Keratinocyte (primary cell): ENCODE measurements around the gene TMEM247. TPM values are rescaled to one million over a fixed set of nuclear protein-coding genes. Genes with fewer than 3 reads are reported as not detected.

Experiments used
- DNase-seq: peaks from one replicate; pipeline ENCODE4 v3.0.0-alpha.2; 2011; ENCODE audit warnings: low read depth, missing footprints, low spot score
- FAIRE-seq: peaks from 2 replicates; lab custom pipeline; 2011; peaks lifted over from hg19 to GRCh38; lab: Jason Lieb, UNC
- H2AFZ ChIP-seq: 2 replicates; pipeline ENCODE4 v1.6.0; 2012; ENCODE audit warnings: low read length, control low read depth, inconsistent platforms; ENCODE audit not compliant: control insufficient read depth
- H3K27ac ChIP-seq: 2 replicates; pipeline ENCODE4 v1.5.1; 2011; ENCODE audit warnings: low read length; ENCODE audit not compliant: control insufficient read depth, insufficient read depth
- H3K27me3 ChIP-seq: 3 replicates; pipeline ENCODE4 v1.6.0; 2011; ENCODE audit warnings: low read length; ENCODE audit not compliant: control insufficient read depth, insufficient read depth; ENCODE audit errors: extremely low read depth
- H3K36me3 ChIP-seq, 2 experiments: 2 replicates in 1 of 2; 3 replicates in 1 of 2; pipeline ENCODE4 v1.5.1; 2011; ENCODE audit warnings: low read length in 2 of 2, mild to moderate bottlenecking in 1 of 2; ENCODE audit not compliant: control insufficient read depth in 2 of 2, insufficient read depth in 2 of 2; ENCODE audit errors: extremely low read depth in 1 of 2
- H3K4me1 ChIP-seq: 3 replicates; pipeline ENCODE4 v1.5.1; 2011; ENCODE audit warnings: low read length; ENCODE audit not compliant: control insufficient read depth, insufficient read depth; ENCODE audit errors: extremely low read depth
- H3K4me2 ChIP-seq: 3 replicates; pipeline ENCODE4 v1.6.0; 2011; ENCODE audit warnings: low read depth, low read length; ENCODE audit not compliant: control insufficient read depth, insufficient read depth; ENCODE audit errors: extremely low read depth
- H3K4me3 ChIP-seq, 3 experiments: fragments of 200-600 bp in 1 of 3; sonication (generic) in 1 of 3; 2 replicates in 2 of 3; 3 replicates in 1 of 3; pipeline ENCODE4 v1.5.1; 2011 to 2016; ENCODE audit warnings: low read length in 3 of 3, mild to moderate bottlenecking in 3 of 3, control low read depth in 2 of 3, inconsistent platforms in 1 of 3, low read depth in 1 of 3, mixed read lengths in 1 of 3, mixed run types in 1 of 3, moderate library complexity in 1 of 3; ENCODE audit not compliant: control insufficient read depth in 2 of 3, insufficient read depth in 2 of 3; ENCODE audit errors: extremely low read depth in 1 of 3
- H3K79me2 ChIP-seq: 2 replicates; pipeline ENCODE4 v1.6.0; 2012; ENCODE audit warnings: low read length; ENCODE audit not compliant: control insufficient read depth, insufficient read depth
- H3K9ac ChIP-seq: 3 replicates; pipeline ENCODE4 v1.6.0; 2011; ENCODE audit warnings: low read length; ENCODE audit not compliant: control insufficient read depth, insufficient read depth; ENCODE audit errors: extremely low read depth
- H3K9me1 ChIP-seq: 3 replicates; pipeline ENCODE4 v1.6.0; 2011; ENCODE audit warnings: low read length; ENCODE audit not compliant: control insufficient read depth, insufficient read depth; ENCODE audit errors: extremely low read depth
- H3K9me3 ChIP-seq: 2 replicates; pipeline ENCODE4 v1.5.1; 2012; ENCODE audit warnings: low read depth, low read length; ENCODE audit not compliant: control insufficient read depth
- H4K20me1 ChIP-seq: 3 replicates; pipeline ENCODE4 v1.6.0; 2011; ENCODE audit warnings: low read length; ENCODE audit not compliant: control insufficient read depth, insufficient read depth; ENCODE audit errors: extremely low read depth
- EZH2 ChIP-seq: IDR thresholded peaks from one replicate; pipeline ENCODE4 v1.6.1; 2012; ENCODE audit warnings: inconsistent platforms, mild to moderate bottlenecking, low read length, moderate library complexity
- dilution Hi-C: fragments of 300-500 bp; cut with MboI; formaldehyde crosslinking; loops from one replicate; pipeline ENCODE4 v1.7.0; 2020; ENCODE audit warnings: low sequenced_read_pairs; ENCODE audit not compliant: extremely low pct_ligation_motif_present
- polyA plus RNA-seq, 5 experiments: library from polyadenylated mRNA; depleted of rRNA in 3 of 5; stranded (reverse) in 3 of 5; stranded (forward) in 1 of 5; unstranded in 1 of 5; fragments of >200 nt; gene quantifications; 1 replicate in 1 of 5; 2 replicates in 3 of 5; 3 replicates in 1 of 5; pipeline versions ENCODE4 v1.2.1 to v1.2.3, GENCODE V29; 2011 to 2012; ENCODE audit warnings: missing spikeins in 2 of 5, low read depth in 1 of 5, low replicate concordance in 1 of 5
- TF ChIP-seq, protein P1 (sequence below), 3 experiments: IDR thresholded peaks in 1 of 3; conservative IDR thresholded peaks in 1 of 3; optimal IDR thresholded peaks in 1 of 3; 2 replicates in 2 of 3; 3 replicates in 1 of 3; pipeline versions ENCODE3 to v1.5.1; 2011; ENCODE audit warnings: low read length in 3 of 3, mild to moderate bottlenecking in 3 of 3, moderate library complexity in 2 of 3, control low read depth in 1 of 3, inconsistent platforms in 1 of 3; ENCODE audit not compliant: insufficient read depth in 2 of 3; ENCODE audit errors: extremely low read depth in 1 of 3

TMEM247 gene
- polyA plus RNA-seq, 1 donor (not counting 4 experiments of a cell fraction or from before 2014, with no cell fraction given): not detected

DNA sequence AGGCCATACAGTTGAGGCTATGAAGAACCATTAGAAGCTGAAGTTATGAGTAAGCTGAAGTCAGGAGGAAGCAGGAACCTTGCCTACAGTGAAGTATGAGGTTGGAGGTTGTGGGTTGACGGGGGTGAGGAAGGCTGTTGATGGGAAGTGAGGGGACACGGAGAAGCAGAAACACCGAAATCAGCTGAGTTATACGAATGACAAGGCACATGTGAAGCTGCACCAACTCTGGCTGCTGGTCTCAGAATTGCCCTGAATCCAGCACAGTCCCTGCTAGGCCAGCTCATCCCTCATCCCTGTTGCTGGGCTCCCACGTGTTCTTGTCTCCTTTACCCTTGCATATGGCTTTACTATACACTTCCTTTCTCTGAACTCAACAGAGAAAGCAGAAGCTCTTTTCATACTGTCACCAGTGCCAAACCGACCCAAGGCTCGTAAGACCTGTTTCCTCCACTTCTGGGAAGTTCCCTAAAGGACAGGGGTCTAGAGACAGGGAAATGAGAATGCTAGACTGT is 9.2 kb upstream of the TMEM247 start:
- no peaks in the 10 kb centered on the region for H3K9me3 ChIP-seq
- H3K4me2 ChIP-seq: no peak overlapping the region
- H3K9me1 ChIP-seq: no peaks in the 10 kb centered on the region
- TF ChIP-seq EZH2: no peak
- TF ChIP-seq, protein P1, sequence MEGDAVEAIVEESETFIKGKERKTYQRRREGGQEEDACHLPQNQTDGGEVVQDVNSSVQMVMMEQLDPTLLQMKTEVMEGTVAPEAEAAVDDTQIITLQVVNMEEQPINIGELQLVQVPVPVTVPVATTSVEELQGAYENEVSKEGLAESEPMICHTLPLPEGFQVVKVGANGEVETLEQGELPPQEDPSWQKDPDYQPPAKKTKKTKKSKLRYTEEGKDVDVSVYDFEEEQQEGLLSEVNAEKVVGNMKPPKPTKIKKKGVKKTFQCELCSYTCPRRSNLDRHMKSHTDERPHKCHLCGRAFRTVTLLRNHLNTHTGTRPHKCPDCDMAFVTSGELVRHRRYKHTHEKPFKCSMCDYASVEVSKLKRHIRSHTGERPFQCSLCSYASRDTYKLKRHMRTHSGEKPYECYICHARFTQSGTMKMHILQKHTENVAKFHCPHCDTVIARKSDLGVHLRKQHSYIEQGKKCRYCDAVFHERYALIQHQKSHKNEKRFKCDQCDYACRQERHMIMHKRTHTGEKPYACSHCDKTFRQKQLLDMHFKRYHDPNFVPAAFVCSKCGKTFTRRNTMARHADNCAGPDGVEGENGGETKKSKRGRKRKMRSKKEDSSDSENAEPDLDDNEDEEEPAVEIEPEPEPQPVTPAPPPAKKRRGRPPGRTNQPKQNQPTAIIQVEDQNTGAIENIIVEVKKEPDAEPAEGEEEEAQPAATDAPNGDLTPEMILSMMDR (optimal IDR thresholded peaks at IDR 0.05 in 1 of 3, IDR thresholded peaks at IDR 0.05 in 1 of 3, conservative IDR thresholded peaks at IDR 0.05 in 1 of 3; ENCODE audit: extremely low read depth in 1 of 3, insufficient read depth in 2 of 3, low read length in 3 of 3): no peak
- H3K79me2 ChIP-seq: no peaks in the 10 kb centered on the region
- H2AFZ ChIP-seq: no peak overlapping the region
- H3K9ac ChIP-seq: no peak overlapping the region
- FAIRE-seq: no peak
- H3K27ac ChIP-seq: no peak overlapping the region
- no peak for DNase-seq
- no peaks in the 10 kb centered on the region for H3K27me3 ChIP-seq
- no peaks in the 10 kb centered on the region for H4K20me1 ChIP-seq
- H3K36me3 ChIP-seq: no peaks in the 10 kb centered on the region
- peaks cover 10% of the 10 kb centered on the region for H3K4me1 ChIP-seq
- dilution Hi-C loops: no loop called here
- no peak overlapping the region for H3K4me3 ChIP-seq

DNA sequence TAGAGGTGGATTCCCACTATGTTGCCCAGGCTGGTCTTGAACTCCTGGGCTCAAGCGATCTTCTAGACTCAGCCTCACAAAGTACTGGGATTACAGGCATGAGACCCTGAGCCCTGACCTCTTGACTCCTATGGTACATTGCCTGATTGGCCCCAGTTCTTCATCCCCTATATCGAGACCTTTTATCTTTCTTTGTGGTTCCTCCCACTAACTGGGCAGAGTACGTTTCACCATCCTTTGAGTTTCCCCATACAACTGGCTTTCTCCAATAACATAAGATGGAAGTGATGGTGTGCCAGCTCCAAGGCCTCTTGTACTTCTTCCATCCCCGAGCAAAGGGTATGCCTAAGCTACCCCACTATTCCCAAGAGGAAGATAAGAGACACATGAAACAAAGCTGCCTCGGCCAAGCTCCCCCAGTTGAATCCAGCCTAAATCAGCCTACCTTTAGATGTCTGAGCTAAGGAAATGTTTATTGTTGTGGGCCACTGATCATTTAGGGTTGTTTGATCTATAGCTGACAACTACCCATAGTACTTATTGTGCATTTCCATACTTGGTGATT is 8.3 kb upstream of the TMEM247 start:
- H3K27me3 ChIP-seq: no peaks in the 10 kb centered on the region
- DNase-seq (no peak), FAIRE-seq (no peak)
- no peak overlapping the region for H3K27ac ChIP-seq
- dilution Hi-C loops: no loop called here
- H3K36me3 ChIP-seq: no peaks in the 10 kb centered on the region
- H3K79me2 ChIP-seq: no peaks in the 10 kb centered on the region
- no peak for TF ChIP-seq EZH2
- TF ChIP-seq, protein P1 (optimal IDR thresholded peaks at IDR 0.05 in 1 of 3, IDR thresholded peaks at IDR 0.05 in 1 of 3, conservative IDR thresholded peaks at IDR 0.05 in 1 of 3; ENCODE audit: extremely low read depth in 1 of 3, insufficient read depth in 2 of 3, low read length in 3 of 3): no peak
- no peaks in the 10 kb centered on the region for H3K9me3 ChIP-seq
- H2AFZ ChIP-seq: no peak overlapping the region
- H3K4me1 ChIP-seq: peaks cover 10% of the 10 kb centered on the region
- no peak overlapping the region for H3K4me2 ChIP-seq
- H3K9me1 ChIP-seq: no peaks in the 10 kb centered on the region
- H4K20me1 ChIP-seq: no peaks in the 10 kb centered on the region
- H3K4me3 ChIP-seq: no peak overlapping the region
- H3K9ac ChIP-seq: no peak overlapping the region
